Renal cortex interstitium (tissue), 11 donors: ENCODE measurements around the gene TTYH3. TPM values are rescaled to one million over a fixed set of nuclear protein-coding genes. Genes with fewer than 3 reads are reported as not detected.
A peak's percentile ranks its signal among the peaks of the same experiment; 100 is the strongest.

Experiments used
- DNase-seq, 11 donors: peaks; one replicate each; pipeline ENCODE4 v3.0.0-alpha.2; 2013; ENCODE audit warnings: low read depth in 9 of 11, low spot score in 4 of 11; ENCODE audit errors: extremely low read depth in 1 of 11
- polyA plus RNA-seq, 3 donors: library from polyadenylated mRNA; unstranded; fragments of 120-200 nt; gene quantifications; one replicate each; pipeline ENCODE4 v1.2.1, GENCODE V29; 2013; ENCODE audit not compliant: insufficient read length in 3 of 3

The TTYH3 gene
- polyA plus RNA-seq, 3 donors = 79.0 to 142 (median 131) TPM

- DNase-seq = peak in 3 of 11 donors; percentile 59 to 64 (median 59)
Measured at GRCh38 chr7:2709553-2710285, 77.9 kb downstream of the TTYH3 start.

DNA sequence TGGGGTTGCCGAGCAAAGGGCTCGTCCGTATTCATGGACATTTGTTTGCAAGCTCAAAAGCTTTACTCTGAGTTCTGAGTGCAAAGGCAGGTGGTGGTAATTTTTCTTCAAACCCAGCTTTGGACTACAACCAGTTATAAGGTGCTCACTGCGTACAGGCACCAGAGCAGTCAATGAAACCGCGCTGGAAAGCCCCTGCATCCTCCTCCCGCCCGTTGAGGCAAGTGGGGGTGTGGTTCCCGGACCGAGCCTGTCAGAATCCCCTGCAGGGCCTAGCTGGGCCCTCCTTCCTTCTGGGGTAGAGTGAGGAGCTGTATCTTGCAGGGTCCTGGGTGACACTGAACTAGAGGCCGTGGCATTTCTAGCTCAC, 78.5 kb downstream of the TTYH3 start:
- no peak for DNase-seq

DNA sequence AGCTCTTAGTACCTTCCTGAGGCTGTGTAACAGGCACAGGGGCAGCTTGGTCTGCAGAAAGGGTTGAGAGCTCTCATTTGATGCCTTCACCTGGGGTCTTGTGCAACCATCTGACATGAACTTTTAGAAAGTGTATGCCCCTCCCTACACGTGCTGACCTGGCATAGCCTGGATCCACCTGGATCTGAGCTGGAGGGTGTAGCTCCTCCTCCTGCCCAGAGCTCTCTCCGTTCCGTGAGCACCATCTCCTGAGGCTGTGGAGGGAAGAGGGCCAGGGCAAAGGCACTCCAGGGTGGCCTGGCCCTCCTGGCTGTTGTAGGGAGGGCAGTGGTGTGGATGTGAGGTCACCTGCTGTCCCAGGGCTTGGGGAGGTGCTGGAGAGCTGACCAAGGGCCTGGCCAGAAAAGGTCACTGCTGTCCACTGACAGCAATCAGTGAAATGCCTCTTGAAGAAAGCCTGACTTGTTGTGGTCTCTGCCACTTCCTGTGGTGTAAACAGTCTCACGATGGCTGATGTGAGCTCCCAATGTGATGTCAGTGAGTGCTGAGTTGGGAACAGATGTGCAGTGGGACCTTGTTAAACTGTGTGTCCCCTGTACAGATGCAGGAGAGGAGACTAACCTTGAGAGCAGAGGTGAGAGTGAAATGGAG, 79.2 kb downstream of the TTYH3 start:
- DNase-seq = no peak

DNA sequence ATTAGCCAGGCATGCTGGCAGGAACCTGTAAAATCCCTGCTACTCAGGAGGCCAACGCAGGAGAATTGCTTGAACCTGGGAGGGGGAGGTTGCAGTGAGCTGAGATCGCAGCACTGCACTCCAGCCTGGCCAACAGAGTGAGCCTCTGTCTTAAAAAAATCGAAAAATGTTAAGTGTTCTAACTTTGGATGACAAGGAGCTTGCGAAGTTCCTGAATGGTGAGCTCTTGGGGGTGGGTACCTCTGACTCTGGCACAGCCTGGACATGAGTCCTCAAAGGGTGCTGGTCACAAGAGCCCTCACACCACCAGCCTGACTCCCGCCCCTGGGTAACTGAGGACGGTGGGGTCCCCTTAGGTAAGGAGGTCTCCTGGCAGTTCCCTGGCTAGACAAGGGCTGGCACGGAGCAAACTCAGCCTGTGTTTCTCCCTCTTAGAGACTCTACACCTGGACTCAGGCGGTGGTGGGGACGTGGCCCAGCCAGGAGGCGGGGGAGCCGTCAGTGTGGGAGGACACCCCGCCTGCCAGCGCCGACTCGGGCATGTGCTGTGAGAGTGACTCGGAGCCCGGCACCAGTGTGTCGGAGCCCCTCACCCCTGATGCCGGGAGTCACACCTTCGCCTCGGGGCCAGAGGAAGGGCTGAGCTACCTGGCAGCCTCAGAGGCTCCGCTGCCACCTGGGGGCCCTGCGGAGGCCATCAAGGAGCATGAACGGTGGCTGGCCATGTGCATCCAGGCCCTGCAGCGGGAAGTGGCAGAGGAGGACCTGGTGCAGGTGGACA, 80.3 kb downstream of the TTYH3 start:
- no peak for DNase-seq

GRCh38 chr7:2713370-2713769, 81.6 kb downstream of the TTYH3 start:
- DNase-seq = peak in 3 of 11 donors; percentile 43 to 61 (median 55)

GRCh38 chr7:2713978-2714377, 82.2 kb downstream of the TTYH3 start:
- no peak for DNase-seq

Other genes with a start within 250 kb of the TTYH3 start
- 10 to 100 TPM in 2 of 3 donors, 1 to 10 TPM in 1; 7.7 to 13.6 (median 11.8) TPM for gene CHST12, start 228.4 kb upstream of the TTYH3 start, polyA plus RNA-seq
- gene GRIFIN, start 155.6 kb upstream of the TTYH3 start, polyA plus RNA-seq = not detected
- gene LFNG, start 112.2 kb upstream of the TTYH3 start, polyA plus RNA-seq = 10 to 100 TPM; 24.1 to 37.5 (median 36.7) TPM
- gene BRAT1, start 76.5 kb upstream of the TTYH3 start, polyA plus RNA-seq = 10 to 100 TPM; 21.5 to 37.7 (median 36.2) TPM
- 10 to 100 TPM; 19.7 to 26.2 (median 24.2) TPM for gene IQCE, start 73.0 kb upstream of the TTYH3 start, polyA plus RNA-seq
- gene AMZ1, start 56.2 kb downstream of the TTYH3 start, polyA plus RNA-seq = under 1 TPM; 0.19 to 0.50 (median 0.27) TPM
- gene GNA12, start 212.3 kb downstream of the TTYH3 start, polyA plus RNA-seq = 10 to 100 TPM; 36.8 to 46.9 (median 42.7) TPM